BLaER1 (cell line): Measurements from ENCODE around the gene SERP1.

Experiments
- H3K27ac ChIP-seq: shearing (Covaris generic); formaldehyde crosslinking; 2 replicates; pipeline ENCODE4 v1.8.1; 2022
- H3K27me3 ChIP-seq: shearing (Covaris generic); formaldehyde crosslinking; 2 replicates; pipeline ENCODE4 v1.8.1; 2022
- H3K36me3 ChIP-seq: shearing (Covaris generic); formaldehyde crosslinking; 2 replicates; pipeline ENCODE4 v1.8.1; 2022
- H3K4me1 ChIP-seq: shearing (Covaris generic); formaldehyde crosslinking; 2 replicates; pipeline ENCODE4 v1.8.1; 2022
- H3K4me2 ChIP-seq: shearing (Covaris generic); formaldehyde crosslinking; 2 replicates; pipeline ENCODE4 v1.8.1; 2022
- H3K4me3 ChIP-seq: shearing (Covaris generic); formaldehyde crosslinking; 2 replicates; pipeline ENCODE4 v1.8.1; 2022
- H3K9ac ChIP-seq: shearing (Covaris generic); formaldehyde crosslinking; 2 replicates; pipeline ENCODE4 v1.8.1; 2022
- H3K9me3 ChIP-seq: shearing (Covaris generic); formaldehyde crosslinking; 2 replicates; pipeline ENCODE4 v1.8.1; 2022
- H4K20me1 ChIP-seq: shearing (Covaris generic); formaldehyde crosslinking; 2 replicates; pipeline ENCODE4 v1.8.1; 2022
- Cebpa-rat ChIP-seq: shearing (Covaris generic); IDR thresholded peaks from 2 replicates; pipeline ENCODE4 v1.8.1; 2022

Gene SERP1

DNA sequence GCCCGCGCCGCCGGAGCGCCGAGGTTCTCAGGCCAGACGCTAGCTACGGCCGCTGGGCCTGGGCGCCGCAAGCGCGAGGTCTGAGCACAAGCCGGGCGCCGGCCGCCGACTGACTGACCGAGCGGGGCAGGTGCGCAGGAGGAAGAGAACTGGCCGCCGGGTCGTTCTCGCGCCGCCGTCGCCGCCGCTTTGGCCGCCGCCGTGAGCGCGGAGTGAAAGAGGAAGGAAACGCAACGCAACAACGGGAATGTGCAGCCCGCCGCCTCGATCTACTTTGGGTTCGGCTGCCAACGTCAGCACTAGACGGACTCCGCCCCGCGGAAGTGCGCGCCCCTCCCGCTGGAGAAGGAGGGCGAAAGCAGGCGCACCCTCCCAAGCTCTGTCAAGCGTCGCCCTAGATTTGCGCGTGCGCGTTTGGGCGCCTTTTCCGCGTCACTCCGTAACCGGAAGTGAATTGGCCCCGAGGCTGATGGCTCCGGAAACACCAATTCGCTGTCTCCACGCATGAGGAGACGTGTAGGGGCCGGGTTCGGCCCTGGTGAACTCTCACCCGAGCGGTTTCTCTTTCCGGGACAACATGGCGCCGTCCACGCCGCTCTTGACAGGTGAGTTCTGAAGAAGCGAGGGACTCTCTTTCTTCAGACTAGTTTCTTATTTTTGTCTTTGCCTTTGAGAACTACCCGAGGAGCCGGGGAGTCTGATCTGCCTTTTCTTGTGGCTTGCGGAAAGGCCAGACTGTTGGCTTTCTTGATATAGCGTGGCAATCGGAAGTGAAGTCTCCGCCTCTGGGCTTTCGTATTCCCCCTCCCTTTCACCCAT is at the start of gene SERP1, which contains the start of gene EIF2A:
SERP1 (minus strand) TSS at position 271 of the 819 bp plus-strand sequence. CDS start 361 bp downstream, outside the sequence.
EIF2A (plus strand) TSS at position 562 of the 819 bp plus-strand sequence; CDS start at position 578, 16 bp downstream.
- Histone ChIP-seq H3K27me3 (no peaks in the 10 kb centered on the region), H3K4me1 (peaks cover 37% of the 10 kb centered on the region), H3K27ac (peak within 1 kb of the TSS; percentile 99)

GRCh38 chr3:150594150-150594549 is 47.9 kb upstream of the SERP1 start:
- no peaks in the 10 kb centered on the region for H3K36me3 ChIP-seq
- H4K20me1 ChIP-seq, result no peaks in the 10 kb centered on the region
- no peak overlapping the region for H3K9ac ChIP-seq
- H3K9me3 ChIP-seq, result no peaks in the 10 kb centered on the region
- H3K4me1 ChIP-seq, result peaks cover 17% of the 10 kb centered on the region
- no peak for TF ChIP-seq Cebpa-rat
- H3K4me3 ChIP-seq, result no peak overlapping the region
- H3K4me2 ChIP-seq, result no peak overlapping the region
- H3K27ac ChIP-seq, result no peak overlapping the region
- no peaks in the 10 kb centered on the region for H3K27me3 ChIP-seq

More for the DNA sequence above, at the start of gene SERP1, which contains the start of gene EIF2A:
- Histone ChIP-seq H4K20me1 (peaks cover 55% of the 10 kb centered on the region), H3K9me3 (no peaks in the 10 kb centered on the region), H3K9ac (peak within 1 kb of the TSS; percentile 98), H3K4me3 (peak within 1 kb of the TSS; percentile 91), H3K4me2 (peak within 1 kb of the TSS; percentile 92), H3K36me3 (peaks cover 40% of the 10 kb centered on the region)
- no peak for TF ChIP-seq Cebpa-rat

GRCh38 chr3:150589759-150590158 is 43.5 kb upstream of the SERP1 start:
- Histone ChIP-seq H3K36me3 (peaks cover 12% of the 10 kb centered on the region), H3K4me1 (no peaks in the 10 kb centered on the region), H3K4me2 (no peak overlapping the region), H3K27ac (no peak overlapping the region), H3K27me3 (no peaks in the 10 kb centered on the region), H4K20me1 (no peaks in the 10 kb centered on the region; the same call in 1 of the 2 replicates), H3K4me3 (no peak overlapping the region), H3K9me3 (no peaks in the 10 kb centered on the region), H3K9ac (no peak overlapping the region)
- TF ChIP-seq Cebpa-rat, result no peak

GRCh38 chr3:150588027-150588830 is 41.9 kb upstream of the SERP1 start:
- H3K9me3 ChIP-seq, result no peaks in the 10 kb centered on the region
- no peak overlapping the region for H3K27ac ChIP-seq
- H3K36me3 ChIP-seq, result peaks cover 26% of the 10 kb centered on the region
- H4K20me1 ChIP-seq, result no peaks in the 10 kb centered on the region; the same call in 1 of the 2 replicates
- H3K9ac ChIP-seq, result no peak overlapping the region
- no peaks in the 10 kb centered on the region for H3K27me3 ChIP-seq
- TF ChIP-seq Cebpa-rat, result no peak
- no peak overlapping the region for H3K4me3 ChIP-seq
- no peaks in the 10 kb centered on the region for H3K4me1 ChIP-seq
- H3K4me2 ChIP-seq, result no peak overlapping the region

DNA sequence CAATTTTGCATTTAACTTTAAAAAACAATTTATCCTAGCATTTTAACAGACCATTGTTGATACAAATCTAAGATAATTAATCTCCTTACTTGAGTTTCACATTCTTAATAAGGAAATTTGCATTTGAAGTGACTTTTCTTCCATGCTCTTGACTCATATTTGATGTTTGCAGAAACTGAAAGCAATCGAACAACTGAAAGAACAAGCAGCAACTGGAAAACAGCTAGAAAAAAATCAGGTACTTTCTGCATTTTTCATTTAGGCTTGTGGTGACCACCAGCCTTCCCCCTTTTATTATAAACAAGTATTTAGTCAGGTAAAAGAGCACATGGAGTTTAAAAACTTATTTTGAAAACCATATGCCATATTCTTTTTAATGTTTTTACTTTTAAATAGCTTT is 36.7 kb upstream of the SERP1 start:
- no peaks in the 10 kb centered on the region for H3K9me3 ChIP-seq
- H3K27me3 ChIP-seq, result no peaks in the 10 kb centered on the region
- no peaks in the 10 kb centered on the region for H3K4me1 ChIP-seq
- no peak overlapping the region for H3K9ac ChIP-seq
- H3K4me3 ChIP-seq, result no peak overlapping the region
- no peak for TF ChIP-seq Cebpa-rat
- H3K36me3 ChIP-seq, result peaks cover 71% of the 10 kb centered on the region
- no peak overlapping the region for H3K4me2 ChIP-seq
- peaks cover 12% of the 10 kb centered on the region; the same call in 1 of the 2 replicates for H4K20me1 ChIP-seq
- no peak overlapping the region for H3K27ac ChIP-seq

GRCh38 chr3:150582620-150583019 is 36.3 kb upstream of the SERP1 start:
- TF ChIP-seq Cebpa-rat, result no peak
- no peak overlapping the region for H3K27ac ChIP-seq

DNA sequence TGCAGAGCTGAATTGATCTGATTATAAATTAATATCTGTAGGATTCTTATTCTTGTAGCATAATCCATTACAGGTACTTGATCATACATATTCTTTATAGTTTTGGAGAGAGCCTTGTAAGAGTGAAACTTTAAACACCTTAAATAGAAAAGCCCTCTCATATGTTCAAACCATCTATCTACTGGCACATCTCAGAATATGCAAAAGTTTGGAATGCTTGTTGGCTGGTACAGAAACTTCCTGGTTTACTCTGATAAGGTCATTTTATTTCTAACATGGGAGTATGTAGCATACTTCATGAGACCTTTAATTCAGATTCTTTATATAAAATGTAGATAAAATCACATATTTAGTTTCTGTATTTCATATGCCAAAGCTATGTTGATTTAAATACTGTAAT is 34.9 kb upstream of the SERP1 start:
- H3K9me3 ChIP-seq, result no peaks in the 10 kb centered on the region
- H3K36me3 ChIP-seq, result peaks cover 89% of the 10 kb centered on the region
- no peaks in the 10 kb centered on the region for H3K4me1 ChIP-seq
- H3K9ac ChIP-seq, result no peak overlapping the region
- H3K4me2 ChIP-seq, result no peak overlapping the region
- H4K20me1 ChIP-seq, result peaks cover 17% of the 10 kb centered on the region
- H3K27me3 ChIP-seq, result no peaks in the 10 kb centered on the region
- no peak overlapping the region for H3K27ac ChIP-seq
- TF ChIP-seq Cebpa-rat, result no peak
- no peak overlapping the region for H3K4me3 ChIP-seq

More at GRCh38 chr3:150582620-150583019, 36.3 kb upstream of the SERP1 start:
- peaks cover 12% of the 10 kb centered on the region for H4K20me1 ChIP-seq
- no peaks in the 10 kb centered on the region for H3K4me1 ChIP-seq
- peaks cover 75% of the 10 kb centered on the region for H3K36me3 ChIP-seq
- no peak overlapping the region for H3K9ac ChIP-seq
- no peak overlapping the region for H3K4me2 ChIP-seq
- H3K27me3 ChIP-seq, result no peaks in the 10 kb centered on the region
- no peak overlapping the region for H3K4me3 ChIP-seq
- H3K9me3 ChIP-seq, result no peaks in the 10 kb centered on the region

- TF ChIP-seq Cebpa-rat, result no peak
- Histone ChIP-seq H3K4me1 (no peaks in the 10 kb centered on the region), H3K36me3 (peaks cover 90% of the 10 kb centered on the region), H3K27me3 (no peaks in the 10 kb centered on the region), H3K27ac (no peak overlapping the region), H4K20me1 (peaks cover 24% of the 10 kb centered on the region), H3K9me3 (no peaks in the 10 kb centered on the region), H3K4me2 (no peak overlapping the region), H3K9ac (no peak overlapping the region), H3K4me3 (no peak overlapping the region)
Measured at GRCh38 chr3:150577855-150578254, 31.6 kb upstream of the SERP1 start.

- Histone ChIP-seq H3K9ac (no peak overlapping the region), H3K27ac (no peak overlapping the region), H4K20me1 (no peaks in the 10 kb centered on the region), H3K27me3 (no peaks in the 10 kb centered on the region), H3K36me3 (peaks cover 80% of the 10 kb centered on the region), H3K4me2 (no peak overlapping the region), H3K4me1 (no peaks in the 10 kb centered on the region), H3K4me3 (no peak overlapping the region), H3K9me3 (no peaks in the 10 kb centered on the region)
- TF ChIP-seq Cebpa-rat, result no peak
Measured at GRCh38 chr3:150567328-150567727, 21.0 kb upstream of the SERP1 start.

DNA sequence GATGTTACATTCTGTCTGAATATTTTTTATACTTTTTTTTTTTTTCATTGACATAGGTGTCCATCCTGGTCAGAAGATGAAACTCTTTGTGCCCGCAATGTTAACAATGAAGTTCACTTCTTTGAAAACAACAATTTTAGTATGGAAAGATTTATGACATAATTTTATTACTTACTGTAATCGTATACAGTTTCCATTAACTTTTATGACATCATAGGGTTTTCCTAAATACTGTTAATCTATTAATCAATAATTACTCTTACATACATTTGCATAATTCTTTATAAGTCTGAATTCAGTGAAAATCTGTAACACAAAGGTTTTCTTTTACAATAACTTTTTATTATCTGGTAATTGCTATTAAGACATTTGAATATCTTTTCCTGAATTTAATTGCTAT is 17.9 kb upstream of the SERP1 start:
- TF ChIP-seq Cebpa-rat, result no peak
- H3K4me2 ChIP-seq, result no peak overlapping the region

More for the DNA sequence above, 17.9 kb upstream of the SERP1 start:
- no peak overlapping the region for H3K27ac ChIP-seq
- H4K20me1 ChIP-seq, result peaks cover 15% of the 10 kb centered on the region; the same call in 1 of the 2 replicates
- H3K9ac ChIP-seq, result no peak overlapping the region
- no peaks in the 10 kb centered on the region for H3K4me1 ChIP-seq
- H3K27me3 ChIP-seq, result no peaks in the 10 kb centered on the region
- no peak overlapping the region for H3K4me3 ChIP-seq
- H3K36me3 ChIP-seq, result peaks cover 73% of the 10 kb centered on the region
- H3K9me3 ChIP-seq, result no peaks in the 10 kb centered on the region
